Measurements from ENCODE around the gene RTN1.

The RTN1 gene

DNA sequence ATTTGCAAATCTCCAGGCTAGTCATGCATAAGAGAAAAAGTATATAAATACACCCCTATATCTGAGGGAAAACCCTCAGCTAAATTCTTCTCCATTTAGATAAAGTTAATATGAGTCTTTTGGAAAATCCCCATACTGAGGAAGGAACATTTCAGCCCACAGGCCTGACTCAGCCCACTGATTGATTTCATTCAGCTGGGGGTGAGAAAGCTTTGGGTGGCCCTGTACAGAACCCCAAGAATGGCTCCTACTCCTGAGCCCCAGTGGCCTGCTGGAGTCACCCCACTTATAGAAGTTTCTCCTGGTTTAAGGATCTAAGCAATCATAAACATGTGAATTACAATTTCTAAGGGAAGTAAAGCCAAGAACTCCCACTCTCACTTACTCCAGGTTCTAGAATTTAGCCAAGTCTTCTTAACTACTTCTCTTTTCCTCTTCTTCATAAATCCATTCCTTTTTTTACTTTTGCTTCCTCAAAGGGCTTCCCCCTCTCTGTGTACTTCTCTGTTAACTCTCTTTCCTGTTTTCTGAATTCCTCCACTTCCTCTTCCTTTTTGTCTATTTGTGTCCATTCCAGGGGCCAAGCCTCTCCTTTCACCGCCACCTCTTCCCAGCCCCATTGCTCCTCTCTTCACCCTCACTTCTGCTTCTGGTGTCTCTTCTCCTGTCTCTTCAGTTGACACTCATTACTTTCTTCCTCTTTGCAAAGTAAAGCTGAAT is 21.0 kb downstream of the RTN1 start:
- no peak for DNase-seq

DNA sequence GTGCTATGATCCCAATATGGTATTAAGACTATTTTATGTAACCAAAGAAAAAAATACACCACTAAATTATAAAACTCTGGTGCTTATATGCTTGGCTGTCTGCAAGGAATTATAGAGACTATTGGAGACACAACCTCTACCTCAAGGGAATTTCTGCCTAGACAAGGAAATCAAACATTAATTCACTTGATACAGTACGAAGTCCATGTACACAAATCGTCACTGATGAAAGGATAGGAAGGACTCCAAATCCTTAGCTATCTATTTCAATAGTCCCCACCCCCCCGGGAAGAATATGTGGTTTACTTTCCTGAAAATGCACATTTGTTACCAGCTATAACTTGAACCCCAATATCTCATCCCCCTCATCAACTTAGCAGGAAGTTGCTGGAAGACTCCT is 21.9 kb downstream of the RTN1 start:
- no peak for DNase-seq

DNA sequence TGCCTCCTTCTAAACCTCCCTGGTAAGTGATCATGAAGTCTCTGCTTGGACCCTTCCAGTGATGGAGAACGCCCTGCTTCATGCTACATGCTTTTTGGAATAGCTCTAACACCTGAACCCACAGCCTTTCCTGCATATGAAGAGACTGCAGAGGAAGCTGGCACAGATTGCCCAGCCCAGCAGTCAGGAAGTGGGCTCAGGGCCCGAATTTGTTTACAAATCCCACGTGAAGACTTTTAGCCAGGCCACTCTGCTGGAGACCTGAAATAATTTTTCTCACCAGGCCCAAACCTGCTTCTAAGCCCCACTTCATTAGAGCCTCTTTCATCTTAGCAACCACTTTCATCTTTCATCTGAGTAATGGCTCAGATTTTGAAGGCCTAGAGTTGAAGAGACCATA is 22.9 kb downstream of the RTN1 start:
- DNase-seq, result no peak

GRCh38 chr14:59846595-59846994 is 24.0 kb downstream of the RTN1 start:
- no peak for DNase-seq

DNA sequence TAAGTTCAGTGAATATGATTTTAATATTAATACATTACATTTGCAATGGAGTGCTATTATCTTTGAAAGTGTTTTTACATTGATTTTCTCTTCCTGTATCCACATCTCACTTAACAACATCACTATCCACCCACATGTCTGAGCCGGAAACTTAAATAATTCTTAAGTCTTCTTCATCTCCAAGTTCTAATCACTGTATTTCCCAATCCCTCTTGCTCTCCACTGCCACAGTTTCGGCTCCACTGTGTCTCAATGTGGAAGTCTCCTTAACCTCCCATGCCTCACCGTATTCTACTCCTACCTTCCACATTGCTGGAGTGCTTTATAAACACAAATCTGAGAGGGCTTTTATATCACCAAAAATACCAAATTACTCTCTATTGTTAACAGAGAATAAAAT is 25.3 kb downstream of the RTN1 start:
- DNase-seq, result no peak

DNA sequence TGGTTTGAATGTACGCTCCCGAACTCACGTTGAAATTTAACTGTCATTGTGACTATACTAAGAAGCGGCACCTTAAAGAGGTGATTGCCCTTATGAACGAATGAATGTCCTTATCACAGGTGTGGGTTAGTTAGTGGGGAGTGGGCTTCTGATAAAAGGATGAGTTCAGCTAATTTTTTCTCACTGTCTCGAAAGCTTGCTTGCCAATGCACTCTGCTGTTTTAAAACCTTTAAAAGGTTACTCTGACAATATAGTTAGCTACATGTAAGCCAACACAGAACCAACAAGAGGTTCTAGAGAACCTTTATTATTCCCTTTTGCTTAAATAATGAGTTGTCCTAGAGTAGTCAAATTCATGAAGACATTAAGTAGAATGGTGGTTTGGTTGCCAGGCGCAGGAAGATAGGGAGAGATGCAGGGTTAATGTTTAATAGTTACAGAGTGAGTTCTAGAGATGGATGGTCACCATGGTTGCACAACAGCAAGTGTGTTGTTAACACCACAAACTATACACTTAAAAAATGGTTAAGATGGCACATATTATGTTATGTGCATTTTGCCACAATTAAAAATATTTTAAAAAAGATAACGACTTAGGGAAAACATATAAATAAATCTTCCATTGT is 26.3 kb downstream of the RTN1 start:
- DNase-seq, result no peak

GRCh38 chr14:59836116-59836515 is 34.5 kb downstream of the RTN1 start:
- DNase-seq, result no peak

GRCh38 chr14:59832653-59833294 is 37.8 kb downstream of the RTN1 start:
- DNase-seq, result no peak

DNA sequence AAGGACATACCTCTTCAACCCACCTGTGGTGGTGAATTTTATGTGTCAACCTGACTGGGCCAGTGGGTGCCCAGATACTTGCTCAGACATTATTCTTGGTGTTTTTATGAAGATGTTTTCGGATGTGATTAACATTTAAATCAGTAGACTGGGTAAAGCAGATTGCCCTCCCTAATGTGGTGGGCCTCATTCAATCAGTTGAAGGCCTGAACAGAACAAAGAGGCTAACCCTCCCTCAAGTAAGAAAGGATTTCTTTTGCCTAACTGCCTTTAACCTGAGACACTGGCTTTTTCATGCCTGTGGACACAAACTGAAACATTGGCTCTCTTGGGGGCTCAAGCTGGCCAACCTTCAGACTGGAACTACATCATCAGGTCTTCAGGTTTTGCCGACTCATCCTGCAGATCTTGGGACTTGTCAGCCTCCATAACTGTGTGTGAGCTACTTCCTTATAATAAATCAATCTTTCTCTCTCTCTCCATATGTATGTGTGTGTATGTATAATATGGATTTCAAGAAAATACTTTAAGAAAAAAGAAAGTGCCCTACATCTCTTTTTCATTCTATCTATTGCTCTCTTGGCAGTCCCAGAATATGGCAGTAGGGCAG is 39.4 kb downstream of the RTN1 start:
- no peak for DNase-seq

- DNase-seq, result no peak
Measured at GRCh38 chr14:59830338-59830734, 40.2 kb downstream of the RTN1 start.

DNA sequence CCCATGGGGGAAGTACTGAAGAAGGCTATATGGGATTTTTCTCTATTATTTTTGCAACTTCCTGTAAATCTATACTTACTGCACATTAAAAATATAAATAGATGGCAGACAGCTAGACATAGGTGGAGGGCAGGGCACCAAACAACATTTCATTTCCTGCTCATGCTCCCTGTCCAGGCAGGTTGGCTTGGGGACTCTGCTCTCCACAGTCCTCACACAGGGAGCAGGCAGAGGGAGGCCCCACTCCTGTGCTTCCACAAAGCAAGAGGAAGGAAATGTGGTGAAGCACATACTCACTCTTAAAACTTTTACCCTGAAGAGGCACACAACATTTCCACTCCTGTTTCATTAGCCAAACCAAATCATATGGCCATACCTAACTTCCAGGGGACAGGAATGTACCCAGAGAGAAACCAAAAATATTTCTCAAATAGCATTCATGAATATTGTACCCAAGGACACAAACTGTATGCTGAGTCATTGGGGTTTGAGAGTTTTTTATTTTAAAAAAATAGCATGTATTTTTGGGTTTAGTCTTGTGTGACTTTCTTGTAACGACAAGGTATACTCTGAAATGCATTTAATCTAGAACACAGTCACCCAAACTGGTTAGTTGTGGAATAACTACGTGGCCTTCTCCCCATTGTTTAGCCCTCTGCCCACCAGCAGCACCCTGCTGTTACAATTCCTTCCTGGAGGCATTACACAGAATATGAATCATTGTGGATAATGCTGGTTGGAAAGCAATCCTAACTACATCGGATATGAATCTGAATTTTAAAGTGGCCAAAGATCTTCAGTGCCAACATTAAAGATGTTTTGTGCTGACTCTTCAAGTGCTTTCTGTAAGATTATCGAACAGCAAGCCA is 40.9 kb downstream of the RTN1 start:
- no peak for DNase-seq

GRCh38 chr14:59828276-59828675 is 42.3 kb downstream of the RTN1 start:
- DNase-seq, result no peak

DNA sequence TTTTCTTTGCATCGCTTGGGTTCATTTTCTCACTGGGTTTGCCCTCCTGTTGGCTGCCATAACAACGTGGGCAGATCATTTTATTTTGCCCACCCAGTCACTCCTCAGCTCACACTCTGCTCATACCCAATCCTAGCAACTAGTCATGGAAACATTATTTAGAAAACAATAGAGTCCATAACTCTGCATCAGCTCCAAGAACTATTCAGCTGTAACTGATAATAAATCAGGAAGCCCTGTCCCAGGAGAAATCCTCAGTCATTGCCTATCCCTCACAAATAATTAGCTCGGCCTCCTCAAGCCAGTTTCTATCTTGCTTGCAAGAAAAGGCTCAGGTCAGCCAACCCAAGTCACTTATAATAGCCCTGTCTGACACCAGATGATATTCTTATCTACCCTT is 43.2 kb downstream of the RTN1 start:
- no peak for DNase-seq

GRCh38 chr14:59826150-59826549 is 44.4 kb downstream of the RTN1 start:
- no peak for DNase-seq

DNA sequence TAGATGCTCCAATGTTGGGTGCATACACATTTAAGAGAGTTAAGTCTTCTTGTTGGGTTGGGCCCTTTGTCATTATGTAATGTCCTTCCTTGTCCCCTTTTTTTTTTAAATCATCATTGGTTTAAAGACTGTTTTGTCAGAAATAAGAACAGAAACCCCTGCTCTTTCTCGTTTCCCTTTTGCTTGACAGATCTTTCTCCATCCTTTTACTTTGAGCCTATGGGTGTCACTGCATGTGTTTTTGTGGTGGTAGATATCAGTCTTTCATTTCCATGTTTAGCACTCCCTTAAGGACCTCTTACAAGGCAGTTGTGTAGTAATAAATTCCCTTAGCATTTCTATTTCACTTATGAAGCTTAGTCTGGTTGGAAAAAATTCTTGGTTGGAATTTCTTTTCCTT is 47.4 kb downstream of the RTN1 start:
- DNase-seq, result no peak

DNA sequence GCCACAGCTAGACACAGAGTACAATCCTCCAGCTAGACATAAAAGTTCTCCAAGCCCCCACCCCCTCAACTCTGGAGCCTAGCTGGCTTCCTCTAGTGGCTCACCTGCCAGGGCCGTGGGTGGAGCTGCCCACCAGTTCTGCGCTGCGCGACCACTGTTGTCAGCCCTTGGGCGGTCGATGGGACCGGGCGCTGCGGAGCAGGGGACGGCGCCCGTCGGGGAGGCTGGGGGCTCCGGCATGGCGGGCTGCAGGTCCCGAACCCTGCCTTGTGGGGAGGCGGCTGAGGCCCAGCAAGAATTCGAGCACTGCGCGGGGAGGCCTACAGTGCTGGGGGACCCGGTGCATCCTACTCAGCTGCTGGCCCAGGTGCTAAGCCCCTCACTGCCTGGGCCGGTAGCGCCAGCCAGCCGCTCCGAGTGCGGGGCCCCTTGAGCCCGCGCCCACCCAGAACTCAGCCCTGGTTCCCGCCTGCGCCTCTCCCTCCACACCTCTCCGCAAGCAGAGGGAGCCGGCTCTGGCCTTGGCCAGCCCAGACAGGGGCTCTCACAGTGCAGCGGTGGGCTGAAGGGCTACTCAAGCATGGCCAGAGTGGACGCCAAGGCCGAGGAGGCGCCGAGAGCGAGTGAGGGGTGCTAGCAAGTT is 51.0 kb downstream of the RTN1 start:
- DNase-seq, result no peak

- no peak for DNase-seq
Measured at GRCh38 chr14:59816941-59817340, 53.6 kb downstream of the RTN1 start.

GRCh38 chr14:59814988-59815387 is 55.6 kb downstream of the RTN1 start:
- no peak for DNase-seq

GRCh38 chr14:59811815-59812214 is 58.8 kb downstream of the RTN1 start:
- no peak for DNase-seq

DNA sequence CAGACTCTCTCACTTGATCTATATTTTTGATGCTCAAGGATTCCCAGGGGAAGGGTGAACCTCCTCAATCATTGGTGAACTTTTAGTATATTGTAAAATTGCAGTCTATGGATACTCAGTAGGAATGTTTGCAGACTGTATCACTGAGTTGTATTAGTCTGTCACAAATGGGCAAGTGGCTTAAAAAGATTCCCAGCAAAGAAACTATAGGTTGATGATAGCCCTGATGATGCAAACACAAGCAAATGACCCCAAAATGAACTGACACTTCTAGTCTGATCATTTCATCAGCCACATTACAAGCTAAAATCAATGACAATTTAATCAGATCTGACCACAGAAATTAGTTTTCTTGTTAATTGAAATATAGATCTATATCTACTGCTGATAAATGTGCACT is 59.5 kb downstream of the RTN1 start:
- no peak for DNase-seq

GRCh38 chr14:59803052-59803540 is 67.5 kb downstream of the RTN1 start:
- DNase-seq, result no peak

DNA sequence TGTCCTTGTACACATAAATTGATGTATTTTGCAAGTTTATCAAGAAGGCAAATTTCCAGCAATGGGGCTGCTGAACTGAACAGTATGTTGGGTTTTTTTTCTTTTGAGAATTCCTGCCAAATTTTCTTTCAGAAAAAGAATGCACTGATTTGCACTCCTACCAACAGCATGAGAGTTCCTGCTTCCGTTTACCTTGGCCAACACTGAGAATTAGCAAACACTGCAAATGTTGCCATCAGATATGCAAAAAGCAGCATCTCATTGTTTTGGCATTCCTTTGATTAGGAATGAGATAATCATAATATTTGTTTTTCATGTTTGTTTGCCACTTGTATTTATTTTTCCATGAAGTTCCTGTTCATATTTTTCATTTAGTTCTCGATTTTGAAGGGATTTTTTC is 82.4 kb downstream of the RTN1 start:
- no peak for DNase-seq
